ENCODE results near the gene AHCY. TPM values are rescaled to one million over a fixed set of nuclear protein-coding genes. Genes with fewer than 3 reads are reported as not detected.

The AHCY gene
- total RNA-seq, 4 donors from 2014 or later = 77.8 to 110 (median 83.1) TPM

DNA sequence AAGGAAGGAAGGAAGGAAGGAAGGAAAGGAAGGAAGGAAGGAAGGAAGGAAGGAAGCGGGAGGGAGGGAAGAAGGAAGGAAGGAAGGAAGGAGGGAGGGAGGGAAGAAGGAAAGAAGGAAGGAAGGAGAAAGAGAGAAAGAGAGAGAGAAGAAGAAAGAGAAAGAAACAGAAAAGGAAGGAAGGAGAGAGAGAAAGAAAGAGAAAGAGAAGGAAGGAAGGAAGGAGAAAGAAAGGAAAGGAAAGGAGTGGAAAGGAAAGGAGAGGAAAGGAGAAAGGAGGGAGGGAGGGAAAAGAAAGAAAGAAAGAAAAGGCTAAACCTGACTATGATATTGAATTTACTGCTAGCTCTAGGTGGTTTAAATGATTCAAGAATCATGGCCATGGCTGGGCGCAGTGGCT is 67.3 kb downstream of the AHCY start:
- Histone ChIP-seq H3K9me3 (peaks cover 0 to 28% (median 10%) of the 10 kb centered on the region in 4 donors), H3K27ac (no peak overlapping the region), H3K4me3 (no peak overlapping the region), H3K27me3 (no peaks in the 10 kb centered on the region), H3K36me3 (no peaks in the 10 kb centered on the region), H3K4me1 (peaks cover 0 to 6% (median 0%) of the 10 kb centered on the region in 4 donors)
- no peak for DNase-seq (ENCODE audit: low spot score in 2 of 2)
- TF ChIP-seq EP300 (IDR thresholded peaks at IDR 0.05) (no peak), POLR2A (IDR thresholded peaks at IDR 0.05) (no peak)
- TF ChIP-seq, protein P1, sequence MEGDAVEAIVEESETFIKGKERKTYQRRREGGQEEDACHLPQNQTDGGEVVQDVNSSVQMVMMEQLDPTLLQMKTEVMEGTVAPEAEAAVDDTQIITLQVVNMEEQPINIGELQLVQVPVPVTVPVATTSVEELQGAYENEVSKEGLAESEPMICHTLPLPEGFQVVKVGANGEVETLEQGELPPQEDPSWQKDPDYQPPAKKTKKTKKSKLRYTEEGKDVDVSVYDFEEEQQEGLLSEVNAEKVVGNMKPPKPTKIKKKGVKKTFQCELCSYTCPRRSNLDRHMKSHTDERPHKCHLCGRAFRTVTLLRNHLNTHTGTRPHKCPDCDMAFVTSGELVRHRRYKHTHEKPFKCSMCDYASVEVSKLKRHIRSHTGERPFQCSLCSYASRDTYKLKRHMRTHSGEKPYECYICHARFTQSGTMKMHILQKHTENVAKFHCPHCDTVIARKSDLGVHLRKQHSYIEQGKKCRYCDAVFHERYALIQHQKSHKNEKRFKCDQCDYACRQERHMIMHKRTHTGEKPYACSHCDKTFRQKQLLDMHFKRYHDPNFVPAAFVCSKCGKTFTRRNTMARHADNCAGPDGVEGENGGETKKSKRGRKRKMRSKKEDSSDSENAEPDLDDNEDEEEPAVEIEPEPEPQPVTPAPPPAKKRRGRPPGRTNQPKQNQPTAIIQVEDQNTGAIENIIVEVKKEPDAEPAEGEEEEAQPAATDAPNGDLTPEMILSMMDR (IDR thresholded peaks at IDR 0.05) = no peak
- 95 to 97% methylated on average over 2 of the region's 2 CpGs for WGBS, 2 donors

DNA sequence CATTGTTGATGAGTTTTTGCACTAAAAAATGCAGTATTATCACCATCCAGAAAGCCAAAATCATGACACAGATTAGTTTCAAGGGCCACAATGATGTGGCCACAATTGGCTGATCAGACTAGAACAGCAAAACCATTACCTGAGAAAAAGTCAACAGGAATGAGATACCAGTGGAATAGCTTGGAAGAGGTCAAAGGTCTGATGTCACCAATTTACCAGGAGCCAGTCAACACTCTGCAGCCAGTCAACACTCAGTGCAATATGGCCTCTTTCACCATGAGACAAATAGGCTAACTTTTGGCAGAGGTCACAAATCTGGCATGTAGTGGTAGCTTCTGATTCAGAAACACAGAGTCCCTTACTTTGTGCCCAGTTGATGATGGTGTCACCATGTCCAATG is 69.5 kb downstream of the AHCY start:
- no peak overlapping the region for H3K27ac ChIP-seq
- H3K36me3 ChIP-seq = no peaks in the 10 kb centered on the region
- H3K9me3 ChIP-seq = peaks cover 0 to 25% (median 10%) of the 10 kb centered on the region in 4 donors
- DNase-seq (ENCODE audit: low spot score in 2 of 2) = no peak
- H3K27me3 ChIP-seq = no peaks in the 10 kb centered on the region
- TF ChIP-seq EP300 (IDR thresholded peaks at IDR 0.05) = no peak
- TF ChIP-seq, protein P1 (IDR thresholded peaks at IDR 0.05) = no peak
- no peak for TF ChIP-seq POLR2A (IDR thresholded peaks at IDR 0.05)
- no peak overlapping the region for H3K4me3 ChIP-seq
- no peaks in the 10 kb centered on the region for H3K4me1 ChIP-seq

GRCh38 chr20:34232494-34233087 is 70.6 kb downstream of the AHCY start:
- no peaks in the 10 kb centered on the region for H3K36me3 ChIP-seq
- no peaks in the 10 kb centered on the region for H3K27me3 ChIP-seq
- no peak overlapping the region for H3K4me3 ChIP-seq
- no peaks in the 10 kb centered on the region for H3K4me1 ChIP-seq
- 88 to 95% methylated on average over 3 of the region's 3 CpGs for WGBS, 2 donors
- H3K9me3 ChIP-seq = peaks cover 0 to 14% (median 5%) of the 10 kb centered on the region in 4 donors
- no peak for TF ChIP-seq EP300 (IDR thresholded peaks at IDR 0.05)
- TF ChIP-seq, protein P1 (IDR thresholded peaks at IDR 0.05) = no peak
- no peak for TF ChIP-seq POLR2A (IDR thresholded peaks at IDR 0.05)
- no peak for DNase-seq (ENCODE audit: low spot score in 2 of 2)
- no peak overlapping the region for H3K27ac ChIP-seq

DNA sequence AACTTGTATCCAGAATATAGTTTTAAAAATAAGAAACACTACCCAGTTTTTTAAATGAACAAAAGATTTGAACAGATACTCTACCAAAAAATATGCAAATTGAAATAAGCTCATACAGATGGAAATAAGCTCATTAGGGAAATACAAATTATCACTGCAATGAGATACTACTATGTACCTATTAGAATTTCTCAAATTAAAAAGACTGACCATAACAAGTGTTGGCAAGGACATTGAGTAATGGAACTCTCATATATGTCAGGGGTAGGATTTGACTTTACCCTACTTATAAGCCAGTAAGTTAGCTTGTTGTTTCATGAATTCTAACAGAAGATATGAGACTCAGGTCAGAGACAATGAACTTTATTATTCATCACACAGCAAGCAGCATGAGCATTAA is 71.5 kb downstream of the AHCY start:
- no peak for DNase-seq (ENCODE audit: low spot score in 2 of 2)
- Histone ChIP-seq H3K9me3 (peaks cover 0 to 4% (median under 1%) of the 10 kb centered on the region in 4 donors), H3K4me3 (no peak overlapping the region), H3K27ac (no peak overlapping the region), H3K27me3 (no peaks in the 10 kb centered on the region), H3K36me3 (no peaks in the 10 kb centered on the region), H3K4me1 (no peaks in the 10 kb centered on the region)
- TF ChIP-seq POLR2A (IDR thresholded peaks at IDR 0.05) = no peak
- no peak for TF ChIP-seq EP300 (IDR thresholded peaks at IDR 0.05)
- TF ChIP-seq, protein P1 (IDR thresholded peaks at IDR 0.05) = no peak

Small RNA genes lying within 50 kb of the gene (small RNA-seq; reads per million reads assigned to genes)
- gene AL356299.1 = not detected

Other genes with a start within 250 kb of the AHCY start
- 10 to 100 TPM; 32.8 to 43.1 (median 41.0) TPM for gene EIF2S2, start 191.1 kb downstream of the AHCY start, total RNA-seq
- 10 to 100 TPM in 1 of 4 donors, 1 to 10 TPM in 2, not detected in 1; 1.4 to 10.5 (median 3.3) TPM for gene ASIP, start 61.9 kb downstream of the AHCY start, total RNA-seq
- 10 to 100 TPM; 48.4 to 85.4 (median 62.8) TPM for gene ITCH, start 59.9 kb upstream of the AHCY start, total RNA-seq
- gene DYNLRB1, start 213.1 kb upstream of the AHCY start, total RNA-seq = 100 to 1,000 TPM; 145 to 188 (median 170) TPM

Measured in tibial nerve (tissue), 4 donors.